ENCODE results near the gene MACROD2.

DNA sequence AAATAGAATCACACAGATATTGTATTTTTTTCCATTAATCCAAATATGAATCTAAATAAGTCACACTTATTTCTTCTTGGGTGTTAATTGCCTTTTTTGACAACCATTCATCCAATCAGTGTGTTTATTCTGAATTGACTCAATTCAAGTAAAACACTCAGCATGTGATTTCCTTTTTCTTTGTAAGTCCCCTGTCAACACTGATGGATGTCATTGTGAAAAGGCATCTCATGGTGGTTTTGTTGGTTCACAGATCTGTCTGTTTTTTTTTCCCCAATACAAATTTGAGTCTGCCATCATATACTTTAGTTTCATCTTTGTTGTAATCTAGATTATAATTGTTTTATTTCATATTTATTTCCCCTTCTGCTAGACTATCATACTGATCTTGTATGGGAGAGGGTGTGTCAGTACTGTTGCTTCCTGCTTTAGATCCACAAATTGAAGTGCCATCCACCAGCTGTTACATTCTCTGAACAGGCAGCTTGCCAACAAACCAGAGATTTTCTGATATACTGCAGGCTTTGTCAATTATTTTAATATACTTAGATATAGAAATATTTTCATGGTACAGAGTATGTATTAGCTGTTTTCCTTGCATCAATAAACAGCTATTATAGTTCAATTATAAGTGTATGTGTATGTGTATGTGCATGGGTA, 406.3 kb downstream of the MACROD2 start:
- TF ChIP-seq EZH2phosphoT487 (conservative IDR thresholded peaks at IDR 0.05; ENCODE audit: low read length) = no peak
- TF ChIP-seq, protein P1, sequence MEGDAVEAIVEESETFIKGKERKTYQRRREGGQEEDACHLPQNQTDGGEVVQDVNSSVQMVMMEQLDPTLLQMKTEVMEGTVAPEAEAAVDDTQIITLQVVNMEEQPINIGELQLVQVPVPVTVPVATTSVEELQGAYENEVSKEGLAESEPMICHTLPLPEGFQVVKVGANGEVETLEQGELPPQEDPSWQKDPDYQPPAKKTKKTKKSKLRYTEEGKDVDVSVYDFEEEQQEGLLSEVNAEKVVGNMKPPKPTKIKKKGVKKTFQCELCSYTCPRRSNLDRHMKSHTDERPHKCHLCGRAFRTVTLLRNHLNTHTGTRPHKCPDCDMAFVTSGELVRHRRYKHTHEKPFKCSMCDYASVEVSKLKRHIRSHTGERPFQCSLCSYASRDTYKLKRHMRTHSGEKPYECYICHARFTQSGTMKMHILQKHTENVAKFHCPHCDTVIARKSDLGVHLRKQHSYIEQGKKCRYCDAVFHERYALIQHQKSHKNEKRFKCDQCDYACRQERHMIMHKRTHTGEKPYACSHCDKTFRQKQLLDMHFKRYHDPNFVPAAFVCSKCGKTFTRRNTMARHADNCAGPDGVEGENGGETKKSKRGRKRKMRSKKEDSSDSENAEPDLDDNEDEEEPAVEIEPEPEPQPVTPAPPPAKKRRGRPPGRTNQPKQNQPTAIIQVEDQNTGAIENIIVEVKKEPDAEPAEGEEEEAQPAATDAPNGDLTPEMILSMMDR (IDR thresholded peaks at IDR 0.05; ENCODE audit: insufficient read depth, low read length, poor library complexity, severe bottlenecking) = no peak
